HCT116 (cell line): ENCODE measurements around the gene SETD3.

Experiments used
- EGR1 ChIP-seq: IDR thresholded peaks from 2 replicates; pipeline ENCODE4 v1.6.1; 2012; ENCODE audit warnings: low read depth
- EZH2 ChIP-seq: fragments of 200-600 bp; sonication (generic); IDR thresholded peaks from 2 replicates; pipeline ENCODE4 v1.6.1; 2017; ENCODE audit warnings: antibody characterized with exemption, mixed run types
- FOSL1 ChIP-seq: IDR thresholded peaks from 2 replicates; pipeline ENCODE4 v1.6.1; 2012; ENCODE audit warnings: low read depth
- JUND ChIP-seq: IDR thresholded peaks from 2 replicates; pipeline ENCODE4 v1.6.1; 2012
- POLR2A ChIP-seq: IDR thresholded peaks from 2 replicates; pipeline ENCODE4 v1.7.0; 2011; ENCODE audit warnings: borderline replicate concordance; ENCODE audit not compliant: insufficient read depth, insufficient read length; ENCODE audit errors: extremely low read depth
- POLR2AphosphoS5 ChIP-seq: IDR thresholded peaks from 2 replicates; pipeline ENCODE4 v1.6.1; 2011; ENCODE audit warnings: mild to moderate bottlenecking, low read depth, low read length, moderate library complexity
- SIN3A ChIP-seq: IDR thresholded peaks from 2 replicates; pipeline ENCODE4 v1.6.1; 2012; ENCODE audit warnings: low read depth
- SP1 ChIP-seq: IDR thresholded peaks from 2 replicates; pipeline ENCODE4 v1.6.1; 2012; ENCODE audit warnings: low read depth
- ZFX ChIP-seq: fragments of 450-650 bp; IDR thresholded peaks from 2 replicates; pipeline ENCODE4 v1.6.1; 2017
- ZNF274 ChIP-seq: fragments of 200-500 bp; sonication (Bioruptor generic); IDR thresholded peaks from 2 replicates; pipeline ENCODE4 v1.6.1; 2014; ENCODE audit warnings: mild to moderate bottlenecking, low read depth, low read length, inconsistent platforms
- TF ChIP-seq, protein P1 (sequence below), 3 experiments: fragments of 200-600 bp in 1 of 3; sonication (generic) in 1 of 3; IDR thresholded peaks in 2 of 3; conservative IDR thresholded peaks in 1 of 3; 2 replicates each; pipeline ENCODE4 v1.5.1; 2012 to 2017; ENCODE audit warnings: low read depth in 2 of 3, low read length in 2 of 3, antibody characterized with exemption in 1 of 3, borderline replicate concordance in 1 of 3, control low read depth in 1 of 3, mild to moderate bottlenecking in 1 of 3, mixed read lengths in 1 of 3, mixed run types in 1 of 3, moderate library complexity in 1 of 3; ENCODE audit not compliant: insufficient read depth in 1 of 3
- TF ChIP-seq, protein P2 (sequence below): IDR thresholded peaks from 2 replicates; pipeline ENCODE4 v1.6.1; 2012; ENCODE audit warnings: low read depth
- TF ChIP-seq, protein P3 (sequence below): IDR thresholded peaks from 2 replicates; pipeline ENCODE4 v1.6.1; 2012
- TF ChIP-seq, protein P4 (sequence below): IDR thresholded peaks from 2 replicates; pipeline ENCODE4 v1.6.1; 2011; ENCODE audit warnings: mild to moderate bottlenecking, low read length, moderate library complexity; ENCODE audit not compliant: insufficient replicate concordance; ENCODE audit errors: extremely low read depth

DNA sequence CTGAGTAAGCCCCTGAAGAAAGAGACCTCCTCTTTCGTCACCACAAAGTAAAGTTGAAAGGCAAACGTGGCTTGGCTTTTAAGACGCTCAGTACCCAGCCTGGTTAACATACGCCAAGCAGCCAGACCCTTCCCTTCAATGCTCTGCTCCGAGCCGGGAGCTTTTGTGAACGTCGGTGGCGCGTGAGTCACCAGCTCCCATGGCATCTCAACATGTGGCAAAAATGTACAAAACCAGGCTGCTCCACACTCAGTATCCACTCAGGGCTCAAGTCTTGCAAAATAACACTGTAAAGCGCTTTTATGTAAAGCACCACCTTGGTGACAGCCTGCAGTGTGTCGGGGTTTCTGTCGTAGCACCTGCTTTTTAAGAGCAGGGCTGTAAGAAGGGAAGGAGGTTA lies 89.0 kb downstream of the SETD3 start:
- TF ChIP-seq, protein P1, sequence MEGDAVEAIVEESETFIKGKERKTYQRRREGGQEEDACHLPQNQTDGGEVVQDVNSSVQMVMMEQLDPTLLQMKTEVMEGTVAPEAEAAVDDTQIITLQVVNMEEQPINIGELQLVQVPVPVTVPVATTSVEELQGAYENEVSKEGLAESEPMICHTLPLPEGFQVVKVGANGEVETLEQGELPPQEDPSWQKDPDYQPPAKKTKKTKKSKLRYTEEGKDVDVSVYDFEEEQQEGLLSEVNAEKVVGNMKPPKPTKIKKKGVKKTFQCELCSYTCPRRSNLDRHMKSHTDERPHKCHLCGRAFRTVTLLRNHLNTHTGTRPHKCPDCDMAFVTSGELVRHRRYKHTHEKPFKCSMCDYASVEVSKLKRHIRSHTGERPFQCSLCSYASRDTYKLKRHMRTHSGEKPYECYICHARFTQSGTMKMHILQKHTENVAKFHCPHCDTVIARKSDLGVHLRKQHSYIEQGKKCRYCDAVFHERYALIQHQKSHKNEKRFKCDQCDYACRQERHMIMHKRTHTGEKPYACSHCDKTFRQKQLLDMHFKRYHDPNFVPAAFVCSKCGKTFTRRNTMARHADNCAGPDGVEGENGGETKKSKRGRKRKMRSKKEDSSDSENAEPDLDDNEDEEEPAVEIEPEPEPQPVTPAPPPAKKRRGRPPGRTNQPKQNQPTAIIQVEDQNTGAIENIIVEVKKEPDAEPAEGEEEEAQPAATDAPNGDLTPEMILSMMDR (IDR thresholded peaks at IDR 0.05 in 2 of 3, conservative IDR thresholded peaks at IDR 0.05 in 1 of 3; ENCODE audit: borderline replicate concordance in 1 of 3, insufficient read depth in 1 of 3, low read depth in 2 of 3, low read length in 2 of 3), result no peak
- no peak for TF ChIP-seq EGR1
- no peak for TF ChIP-seq POLR2A
- TF ChIP-seq, protein P2, sequence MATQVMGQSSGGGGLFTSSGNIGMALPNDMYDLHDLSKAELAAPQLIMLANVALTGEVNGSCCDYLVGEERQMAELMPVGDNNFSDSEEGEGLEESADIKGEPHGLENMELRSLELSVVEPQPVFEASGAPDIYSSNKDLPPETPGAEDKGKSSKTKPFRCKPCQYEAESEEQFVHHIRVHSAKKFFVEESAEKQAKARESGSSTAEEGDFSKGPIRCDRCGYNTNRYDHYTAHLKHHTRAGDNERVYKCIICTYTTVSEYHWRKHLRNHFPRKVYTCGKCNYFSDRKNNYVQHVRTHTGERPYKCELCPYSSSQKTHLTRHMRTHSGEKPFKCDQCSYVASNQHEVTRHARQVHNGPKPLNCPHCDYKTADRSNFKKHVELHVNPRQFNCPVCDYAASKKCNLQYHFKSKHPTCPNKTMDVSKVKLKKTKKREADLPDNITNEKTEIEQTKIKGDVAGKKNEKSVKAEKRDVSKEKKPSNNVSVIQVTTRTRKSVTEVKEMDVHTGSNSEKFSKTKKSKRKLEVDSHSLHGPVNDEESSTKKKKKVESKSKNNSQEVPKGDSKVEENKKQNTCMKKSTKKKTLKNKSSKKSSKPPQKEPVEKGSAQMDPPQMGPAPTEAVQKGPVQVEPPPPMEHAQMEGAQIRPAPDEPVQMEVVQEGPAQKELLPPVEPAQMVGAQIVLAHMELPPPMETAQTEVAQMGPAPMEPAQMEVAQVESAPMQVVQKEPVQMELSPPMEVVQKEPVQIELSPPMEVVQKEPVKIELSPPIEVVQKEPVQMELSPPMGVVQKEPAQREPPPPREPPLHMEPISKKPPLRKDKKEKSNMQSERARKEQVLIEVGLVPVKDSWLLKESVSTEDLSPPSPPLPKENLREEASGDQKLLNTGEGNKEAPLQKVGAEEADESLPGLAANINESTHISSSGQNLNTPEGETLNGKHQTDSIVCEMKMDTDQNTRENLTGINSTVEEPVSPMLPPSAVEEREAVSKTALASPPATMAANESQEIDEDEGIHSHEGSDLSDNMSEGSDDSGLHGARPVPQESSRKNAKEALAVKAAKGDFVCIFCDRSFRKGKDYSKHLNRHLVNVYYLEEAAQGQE, result no peak
- TF ChIP-seq, protein P3, sequence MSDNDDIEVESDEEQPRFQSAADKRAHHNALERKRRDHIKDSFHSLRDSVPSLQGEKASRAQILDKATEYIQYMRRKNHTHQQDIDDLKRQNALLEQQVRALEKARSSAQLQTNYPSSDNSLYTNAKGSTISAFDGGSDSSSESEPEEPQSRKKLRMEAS, result no peak
- no peak for TF ChIP-seq JUND
- TF ChIP-seq FOSL1, result no peak
- TF ChIP-seq POLR2AphosphoS5, result no peak
- no peak for TF ChIP-seq ZNF274
- TF ChIP-seq EZH2, result no peak
- TF ChIP-seq SIN3A, result no peak
- TF ChIP-seq, protein P4, sequence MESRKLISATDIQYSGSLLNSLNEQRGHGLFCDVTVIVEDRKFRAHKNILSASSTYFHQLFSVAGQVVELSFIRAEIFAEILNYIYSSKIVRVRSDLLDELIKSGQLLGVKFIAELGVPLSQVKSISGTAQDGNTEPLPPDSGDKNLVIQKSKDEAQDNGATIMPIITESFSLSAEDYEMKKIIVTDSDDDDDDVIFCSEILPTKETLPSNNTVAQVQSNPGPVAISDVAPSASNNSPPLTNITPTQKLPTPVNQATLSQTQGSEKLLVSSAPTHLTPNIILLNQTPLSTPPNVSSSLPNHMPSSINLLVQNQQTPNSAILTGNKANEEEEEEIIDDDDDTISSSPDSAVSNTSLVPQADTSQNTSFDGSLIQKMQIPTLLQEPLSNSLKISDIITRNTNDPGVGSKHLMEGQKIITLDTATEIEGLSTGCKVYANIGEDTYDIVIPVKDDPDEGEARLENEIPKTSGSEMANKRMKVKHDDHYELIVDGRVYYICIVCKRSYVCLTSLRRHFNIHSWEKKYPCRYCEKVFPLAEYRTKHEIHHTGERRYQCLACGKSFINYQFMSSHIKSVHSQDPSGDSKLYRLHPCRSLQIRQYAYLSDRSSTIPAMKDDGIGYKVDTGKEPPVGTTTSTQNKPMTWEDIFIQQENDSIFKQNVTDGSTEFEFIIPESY, result no peak
- no peak for TF ChIP-seq SP1
- TF ChIP-seq ZFX, result no peak
